ENCODE data around the gene CARS1.

CARS1 gene

GRCh38 chr11:2980168-2980840 is 76.9 kb downstream of the CARS1 start:
- H4K20me1 ChIP-seq (ENCODE audit: control insufficient read depth, insufficient read depth, low read depth, low read length), result peaks cover 48% of the 10 kb centered on the region
- no peaks in the 10 kb centered on the region; the same call in none of the 2 replicates for H3F3A ChIP-seq (ENCODE audit: control insufficient read depth, insufficient read depth)
- no peak overlapping the region for H3K4me3 ChIP-seq (ENCODE audit: low read length)
- no peak overlapping the region for H3K27ac ChIP-seq (ENCODE audit: low read depth, low read length)
- H3K79me2 ChIP-seq (ENCODE audit: control insufficient read depth, low read length), result peaks cover 100% of the 10 kb centered on the region
- H3K36me3 ChIP-seq (ENCODE audit: control insufficient read depth, low read length), result peaks cover 86% of the 10 kb centered on the region
- no peaks in the 10 kb centered on the region for H3K27me3 ChIP-seq (ENCODE audit: control insufficient read depth, low read length)
- 0 out of 2 replicates have a peak, but pooled peaks cover 3% of the 10 kb centered on the region for H3K4me1 ChIP-seq (ENCODE audit: control insufficient read depth, low read length)
- no peak overlapping the region for H3K4me2 ChIP-seq (ENCODE audit: low read length)
- no peaks in the 10 kb centered on the region for H3K9me2 ChIP-seq (replicated peaks; ENCODE audit: control insufficient read depth, low read length)
- no peak for TF ChIP-seq EZH2phosphoT487 (IDR thresholded peaks at IDR 0.05; ENCODE audit: borderline replicate concordance, low read length)
- no peak for TF ChIP-seq CTCF (IDR thresholded peaks at IDR 0.05; ENCODE audit: low read depth, low read length, poor library complexity, severe bottlenecking)
- H3K9me3 ChIP-seq (ENCODE audit: control insufficient read depth, insufficient read depth, low read length), result no peaks in the 10 kb centered on the region

- Histone ChIP-seq H3K9me3 (ENCODE audit: control insufficient read depth, insufficient read depth, low read length) (no peaks in the 10 kb centered on the region), H3K4me3 (ENCODE audit: low read length) (no peak overlapping the region), H3K79me2 (ENCODE audit: control insufficient read depth, low read length) (peaks cover 99% of the 10 kb centered on the region), H3K4me1 (ENCODE audit: control insufficient read depth, low read length) (0 out of 2 replicates have a peak, but pooled peaks cover under 1% of the 10 kb centered on the region), H3K27me3 (ENCODE audit: control insufficient read depth, low read length) (no peaks in the 10 kb centered on the region), H3F3A (ENCODE audit: control insufficient read depth, insufficient read depth) (no peaks in the 10 kb centered on the region; the same call in none of the 2 replicates), H3K27ac (ENCODE audit: low read depth, low read length) (no peak overlapping the region), H3K36me3 (ENCODE audit: control insufficient read depth, low read length) (peaks cover 91% of the 10 kb centered on the region), H4K20me1 (ENCODE audit: control insufficient read depth, insufficient read depth, low read depth, low read length) (peaks cover 32% of the 10 kb centered on the region), H3K9me2 (replicated peaks; ENCODE audit: control insufficient read depth, low read length) (no peaks in the 10 kb centered on the region), H3K4me2 (ENCODE audit: low read length) (no peak overlapping the region)
- no peak for TF ChIP-seq CTCF (IDR thresholded peaks at IDR 0.05; ENCODE audit: low read depth, low read length, poor library complexity, severe bottlenecking)
- TF ChIP-seq EZH2phosphoT487 (IDR thresholded peaks at IDR 0.05; ENCODE audit: borderline replicate concordance, low read length), result no peak
Observed at GRCh38 chr11:2977113-2977512, 80.1 kb downstream of the CARS1 start.

GRCh38 chr11:2976294-2977063 is 80.7 kb downstream of the CARS1 start:
- H4K20me1 ChIP-seq (ENCODE audit: control insufficient read depth, insufficient read depth, low read depth, low read length), result peaks cover 29% of the 10 kb centered on the region
- peaks cover 98% of the 10 kb centered on the region for H3K79me2 ChIP-seq (ENCODE audit: control insufficient read depth, low read length)
- H3K27me3 ChIP-seq (ENCODE audit: control insufficient read depth, low read length), result no peaks in the 10 kb centered on the region
- no peaks in the 10 kb centered on the region for H3K9me2 ChIP-seq (replicated peaks; ENCODE audit: control insufficient read depth, low read length)
- no peaks in the 10 kb centered on the region for H3K4me1 ChIP-seq (ENCODE audit: control insufficient read depth, low read length)
- H3K36me3 ChIP-seq (ENCODE audit: control insufficient read depth, low read length), result peaks cover 93% of the 10 kb centered on the region
- TF ChIP-seq EZH2phosphoT487 (IDR thresholded peaks at IDR 0.05; ENCODE audit: borderline replicate concordance, low read length) (no peak), CTCF (IDR thresholded peaks at IDR 0.05; ENCODE audit: low read depth, low read length, poor library complexity, severe bottlenecking) (no peak)
- no peak overlapping the region for H3K4me2 ChIP-seq (ENCODE audit: low read length)
- H3K9me3 ChIP-seq (ENCODE audit: control insufficient read depth, insufficient read depth, low read length), result no peaks in the 10 kb centered on the region
- no peak overlapping the region for H3K4me3 ChIP-seq (ENCODE audit: low read length)
- H3F3A ChIP-seq (ENCODE audit: control insufficient read depth, insufficient read depth), result no peaks in the 10 kb centered on the region; the same call in none of the 2 replicates
- H3K27ac ChIP-seq (ENCODE audit: low read depth, low read length), result no peak overlapping the region

Data from DOHH2 (cell line).